Neuronal stem cell (in vitro differentiated cells): ENCODE data around the gene SAP25.
A peak's percentile ranks its signal among the peaks of the same experiment; 100 is the strongest.

ENCODE experiments used
- DNase-seq: peaks from one replicate; pipeline ENCODE4 v3.0.0-alpha.2; 2013; ENCODE audit warnings: low spot score
- H2AFZ ChIP-seq: one replicate; pipeline ENCODE4 v1.6.1; 2013; ENCODE audit warnings: mild to moderate bottlenecking, low read length, inconsistent platforms
- H2AK5ac ChIP-seq: 2 replicates; pipeline ENCODE4 v1.6.1; 2013; ENCODE audit warnings: low read depth, mild to moderate bottlenecking, inconsistent platforms, low read length, moderate library complexity, mixed read lengths
- H2BK120ac ChIP-seq: 2 replicates; pipeline ENCODE4 v1.6.1; 2013; ENCODE audit warnings: low read depth, mild to moderate bottlenecking, inconsistent platforms, low read length, moderate library complexity, mixed read lengths
- H2BK12ac ChIP-seq: one replicate; pipeline ENCODE4 v1.6.1; 2013; ENCODE audit warnings: low read length, inconsistent platforms
- H2BK15ac ChIP-seq: 2 replicates; pipeline ENCODE4 v1.6.1; 2013; ENCODE audit warnings: mild to moderate bottlenecking, low read length, inconsistent platforms, mixed read lengths
- H2BK5ac ChIP-seq: one replicate; pipeline ENCODE4 v1.6.1; 2013; ENCODE audit warnings: inconsistent platforms, mild to moderate bottlenecking, low read length, moderate library complexity
- H3K14ac ChIP-seq: one replicate; pipeline ENCODE4 v1.6.1; 2013; ENCODE audit warnings: low read length, inconsistent platforms
- H3K18ac ChIP-seq: 2 replicates; pipeline ENCODE4 v1.6.1; 2013; ENCODE audit warnings: low read length, inconsistent platforms
- H3K23ac ChIP-seq: 2 replicates; pipeline ENCODE4 v1.6.1; 2013; ENCODE audit warnings: low read depth, mild to moderate bottlenecking, mixed read lengths, low read length, inconsistent platforms; ENCODE audit not compliant: poor library complexity
- H3K27ac ChIP-seq: replicated peaks from 3 replicates; pipeline ENCODE4 v1.5.1; 2013; ENCODE audit warnings: low read length, inconsistent platforms
- H3K27me3 ChIP-seq, 3 experiments: 2 replicates each; pipeline ENCODE4 v1.6.1; 2013; ENCODE audit warnings: low read length in 3 of 3, mild to moderate bottlenecking in 2 of 3, inconsistent platforms in 1 of 3, low read depth in 1 of 3, mixed read lengths in 1 of 3, moderate library complexity in 1 of 3; ENCODE audit not compliant: control insufficient read depth in 3 of 3, insufficient read depth in 3 of 3
- H3K36me3 ChIP-seq, 2 donors: replicated peaks in 1 of 2; 2 replicates each; pipeline ENCODE4 v1.6.1; 2013; ENCODE audit warnings: low read length in 2 of 2; ENCODE audit not compliant: control insufficient read depth in 2 of 2, insufficient read depth in 2 of 2
- H3K4ac ChIP-seq: 2 replicates; pipeline ENCODE4 v1.6.1; 2013; ENCODE audit warnings: inconsistent platforms, mild to moderate bottlenecking, low read length, moderate library complexity
- H3K4me1 ChIP-seq, 2 donors: 1 replicate in 1 of 2; 2 replicates in 1 of 2; pipeline ENCODE4 v1.6.1; 2013; ENCODE audit warnings: low read length in 2 of 2, low read depth in 1 of 2; ENCODE audit not compliant: control insufficient read depth in 2 of 2, insufficient read depth in 1 of 2
- H3K4me2 ChIP-seq: one replicate; pipeline ENCODE4 v1.6.1; 2013; ENCODE audit warnings: mild to moderate bottlenecking, low read length, inconsistent platforms; ENCODE audit not compliant: insufficient read depth, poor library complexity, severe bottlenecking
- H3K4me3 ChIP-seq, 2 donors: 2 replicates each; pipeline ENCODE4 v1.5.1; 2013; ENCODE audit warnings: low read length in 2 of 2, mild to moderate bottlenecking in 2 of 2, inconsistent platforms in 1 of 2, moderate library complexity in 1 of 2
- H3K79me1 ChIP-seq: one replicate; pipeline ENCODE4 v1.6.1; 2013; ENCODE audit warnings: low read depth, mild to moderate bottlenecking, inconsistent platforms, low read length, moderate library complexity
- H3K9ac ChIP-seq: one replicate; pipeline ENCODE4 v1.6.1; 2013; ENCODE audit warnings: mild to moderate bottlenecking, low read depth, low read length, inconsistent platforms; ENCODE audit not compliant: poor library complexity
- H3K9me3 ChIP-seq, 2 donors: replicated peaks in 1 of 2; 2 replicates each; pipeline versions ENCODE3 to v1.6.1; 2013; ENCODE audit warnings: low read length in 2 of 2, mild to moderate bottlenecking in 2 of 2, inconsistent platforms in 1 of 2, low read depth in 1 of 2, mixed read lengths in 1 of 2, moderate library complexity in 1 of 2; ENCODE audit not compliant: control insufficient read depth in 2 of 2, insufficient read depth in 1 of 2
- H4K8ac ChIP-seq: one replicate; pipeline ENCODE4 v1.6.1; 2013; ENCODE audit warnings: low read depth, mild to moderate bottlenecking, inconsistent platforms, low read length, moderate library complexity
- H4K91ac ChIP-seq: one replicate; pipeline ENCODE4 v1.6.1; 2013; ENCODE audit warnings: low read length, low read depth, mild to moderate bottlenecking, inconsistent platforms; ENCODE audit not compliant: poor library complexity
- WGBS, 2 donors: extraction: QIAGEN DNeasy Blood & Tissue Kit; methylation state at CpG; one replicate each; pipeline ENCODE4 v1.1.7; 2013; ENCODE audit warnings: missing lambda C conversion rate in 2 of 2, mixed read lengths in 1 of 2; ENCODE audit not compliant: insufficient read length in 2 of 2, insufficient replicate concordance in 1 of 2; ENCODE audit errors: extremely low coverage in 2 of 2; 5-methylcytosine and 5-hydroxymethylcytosine counted together

The SAP25 gene

DNA sequence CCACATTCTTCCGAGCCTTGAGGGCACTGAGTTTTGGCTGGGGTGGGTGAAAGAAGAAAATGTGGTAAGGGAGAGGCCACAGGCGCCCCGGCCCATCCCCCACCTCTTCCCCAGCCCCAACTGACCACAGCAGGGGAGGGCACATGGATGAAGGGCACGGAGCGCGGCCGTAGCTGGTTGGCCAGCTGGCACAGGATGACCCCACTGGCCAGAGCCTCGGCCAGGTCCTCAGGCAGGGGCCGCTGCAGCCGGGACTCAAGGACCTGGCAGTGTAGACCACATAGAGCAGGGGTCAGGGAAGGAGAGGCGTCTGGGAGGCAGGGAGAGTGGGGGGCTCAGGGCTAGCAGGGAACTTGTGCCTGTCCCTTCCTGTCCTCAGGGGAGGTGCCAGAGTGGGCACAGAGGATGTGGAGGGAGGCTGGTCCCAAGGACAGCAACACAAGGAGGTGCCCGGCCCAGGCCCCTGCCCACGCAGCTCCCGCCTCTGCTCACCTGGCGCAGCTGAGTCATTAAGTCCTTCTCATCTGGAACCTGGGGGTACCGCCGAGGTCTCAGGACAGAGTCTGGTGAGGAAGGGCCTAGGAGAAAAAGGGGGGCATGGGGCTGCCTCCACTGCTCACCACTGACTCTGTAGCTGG lies 2.2 kb upstream of the SAP25 start:
- Histone ChIP-seq H2BK15ac (no peak overlapping the region), H3K4me3 (no peak overlapping the region), H2BK120ac (no peak overlapping the region), H3K4ac (no peak overlapping the region), H3K27ac (no peak overlapping the region), H3K9me3 (peaks cover 0 to 5% of the 10 kb centered on the region in 2 donors), H2AFZ (no peak overlapping the region), H2AK5ac (no peak overlapping the region), H3K27me3 (peaks cover 0 to 8% (median 0%) of the 10 kb centered on the region in 3 experiments), H3K4me2 (no peak overlapping the region), H3K9ac (no peak overlapping the region), H2BK5ac (no peak overlapping the region), H4K8ac (peak overlapping the region; percentile 65), H4K91ac (no peak overlapping the region), H2BK12ac (no peak overlapping the region), H3K18ac (no peak overlapping the region), H3K23ac (no peak overlapping the region), H3K4me1 (peaks cover 16 to 17% of the 10 kb centered on the region in 2 donors), H3K36me3 (peaks cover 34 to 54% of the 10 kb centered on the region in 2 donors), H3K14ac (peak overlapping the region; percentile 71), H3K79me1 (peaks cover 2% of the 10 kb centered on the region)
- no peak for DNase-seq
- WGBS, 2 donors, result no CpG with 5 or more reads among the region's 17 CpGs

DNA sequence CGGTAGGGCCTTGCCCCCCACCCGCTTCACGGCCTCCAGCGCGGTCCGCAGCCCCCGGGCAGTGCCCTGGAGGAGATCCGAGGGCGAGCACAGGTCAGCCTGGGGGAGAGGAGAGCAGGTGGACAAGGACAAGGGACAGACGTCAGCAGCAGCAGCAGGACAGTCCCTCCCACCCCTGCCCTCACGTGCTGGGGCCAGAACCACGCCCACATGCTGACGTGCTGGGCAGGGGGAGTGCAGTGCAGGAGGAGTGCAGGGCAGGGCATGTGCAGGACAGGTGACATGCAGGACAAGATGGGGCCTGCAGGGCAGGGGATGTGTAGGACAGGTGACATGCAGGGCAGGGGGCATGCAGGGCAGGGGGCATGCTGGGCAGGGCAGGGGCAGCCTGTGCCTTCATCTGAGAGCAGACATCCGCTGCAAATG lies 1.5 kb upstream of the SAP25 start:
- Histone ChIP-seq H3K79me1 (peaks cover 2% of the 10 kb centered on the region), H4K91ac (no peak overlapping the region), H3K9me3 (no peaks in the 10 kb centered on the region), H2AFZ (no peak overlapping the region), H3K4me3 (no peak overlapping the region), H2BK15ac (no peak overlapping the region), H3K4ac (no peak overlapping the region), H3K36me3 (peaks cover 29 to 47% of the 10 kb centered on the region in 2 donors), H3K4me1 (peaks cover 18% of the 10 kb centered on the region in 2 donors), H3K14ac (peak overlapping the region; percentile 56), H4K8ac (no peak overlapping the region), H2BK120ac (no peak overlapping the region), H3K27ac (no peak overlapping the region), H3K27me3 (peaks cover 0 to 10% (median 0%) of the 10 kb centered on the region in 3 experiments), H3K18ac (no peak overlapping the region), H2BK12ac (peak overlapping the region; percentile 58), H2AK5ac (no peak overlapping the region), H3K4me2 (no peak overlapping the region), H3K9ac (peak overlapping the region; percentile 50), H2BK5ac (no peak overlapping the region), H3K23ac (peak overlapping the region; percentile 98)
- no CpG with 5 or more reads among the region's 14 CpGs for WGBS, 2 donors
- no peak for DNase-seq

DNA sequence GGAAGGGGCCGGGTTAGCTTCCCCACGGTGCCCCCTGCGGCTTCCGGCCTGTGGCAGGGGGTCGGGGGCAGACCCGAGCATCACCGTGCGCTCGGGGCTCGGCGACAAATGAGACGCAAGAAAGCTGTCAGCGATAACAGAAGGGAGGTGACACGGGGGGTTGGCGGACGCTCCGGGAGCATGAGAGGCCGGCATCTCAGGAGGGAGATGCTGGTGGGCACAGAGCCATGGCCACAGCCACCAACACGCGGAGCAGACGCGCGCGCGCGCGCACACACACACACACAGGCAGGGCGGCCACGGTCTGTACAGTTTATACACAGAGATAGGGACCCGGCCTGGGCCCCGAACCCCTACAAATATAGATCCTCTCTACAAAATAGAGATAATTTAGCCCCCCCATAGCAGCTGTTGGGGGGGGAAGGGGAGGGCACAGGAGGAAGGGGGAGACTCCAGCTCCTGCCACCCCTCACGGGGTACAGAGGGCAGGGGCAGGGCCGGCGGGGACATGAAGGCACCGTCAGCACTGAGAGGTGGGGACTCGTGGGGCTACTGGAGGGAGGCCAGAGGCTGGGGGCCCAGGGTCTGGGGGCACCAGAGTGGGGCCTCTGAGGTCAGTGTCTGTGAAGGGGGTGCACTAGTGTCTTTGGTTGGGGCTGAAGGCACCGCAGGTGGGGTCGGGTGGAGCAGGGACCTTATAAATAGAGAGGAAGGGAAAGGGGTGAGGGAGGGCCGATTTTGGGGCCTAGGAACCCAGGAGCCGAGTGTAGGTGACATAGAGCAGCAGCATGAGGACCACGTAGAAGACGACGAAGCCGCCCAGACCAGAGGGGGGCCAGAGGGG lies 884 bp upstream of the SAP25 start:
- Histone ChIP-seq H3K4me1 (peaks cover 23 to 24% of the 10 kb centered on the region in 2 donors), H3K9ac (peak overlapping the region; percentile 21), H3K23ac (no peak overlapping the region), H4K8ac (no peak overlapping the region), H3K14ac (no peak overlapping the region), H3K4me3 (no peak overlapping the region), H3K27ac (no peak overlapping the region), H2BK5ac (no peak overlapping the region), H2BK12ac (peak overlapping the region; percentile 58), H2AFZ (no peak overlapping the region), H3K4ac (no peak overlapping the region), H3K9me3 (peaks cover 0 to 2% of the 10 kb centered on the region in 2 donors), H3K36me3 (peaks cover 25 to 41% of the 10 kb centered on the region in 2 donors), H2BK15ac (no peak overlapping the region), H4K91ac (no peak overlapping the region), H3K4me2 (no peak overlapping the region), H2BK120ac (no peak overlapping the region), H2AK5ac (no peak overlapping the region), H3K79me1 (peaks cover 5% of the 10 kb centered on the region), H3K27me3 (peaks cover 0 to 13% (median 0%) of the 10 kb centered on the region in 3 experiments), H3K18ac (no peak overlapping the region)
- DNase-seq, result no peak
- WGBS, 2 donors, result no CpG with 5 or more reads among the region's 44 CpGs
